ENCODE data around the gene ERCC6L2.

DNA sequence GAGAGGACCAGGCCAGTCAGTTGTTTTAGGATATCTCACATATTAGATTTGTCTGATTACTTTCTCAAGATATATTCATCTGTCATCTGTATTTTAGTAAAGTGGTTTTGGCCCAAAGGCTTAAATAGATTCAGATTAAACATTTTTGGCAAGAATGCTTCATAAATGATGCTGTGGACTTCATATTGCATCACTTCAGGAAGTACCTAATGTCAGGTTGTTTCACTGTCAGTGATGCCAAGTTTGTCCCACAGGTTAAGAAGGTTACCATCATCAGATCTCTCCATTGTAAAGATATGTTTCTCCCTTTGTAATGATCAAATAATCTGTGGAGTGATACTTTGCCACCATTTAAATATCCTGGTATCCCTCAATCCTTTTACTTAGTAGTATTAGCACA lies 37.3 kb downstream of the ERCC6L2 start:
- TF ChIP-seq, protein P1, sequence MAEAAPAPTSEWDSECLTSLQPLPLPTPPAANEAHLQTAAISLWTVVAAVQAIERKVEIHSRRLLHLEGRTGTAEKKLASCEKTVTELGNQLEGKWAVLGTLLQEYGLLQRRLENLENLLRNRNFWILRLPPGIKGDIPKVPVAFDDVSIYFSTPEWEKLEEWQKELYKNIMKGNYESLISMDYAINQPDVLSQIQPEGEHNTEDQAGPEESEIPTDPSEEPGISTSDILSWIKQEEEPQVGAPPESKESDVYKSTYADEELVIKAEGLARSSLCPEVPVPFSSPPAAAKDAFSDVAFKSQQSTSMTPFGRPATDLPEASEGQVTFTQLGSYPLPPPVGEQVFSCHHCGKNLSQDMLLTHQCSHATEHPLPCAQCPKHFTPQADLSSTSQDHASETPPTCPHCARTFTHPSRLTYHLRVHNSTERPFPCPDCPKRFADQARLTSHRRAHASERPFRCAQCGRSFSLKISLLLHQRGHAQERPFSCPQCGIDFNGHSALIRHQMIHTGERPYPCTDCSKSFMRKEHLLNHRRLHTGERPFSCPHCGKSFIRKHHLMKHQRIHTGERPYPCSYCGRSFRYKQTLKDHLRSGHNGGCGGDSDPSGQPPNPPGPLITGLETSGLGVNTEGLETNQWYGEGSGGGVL (tag by site-specific recombination; IDR thresholded peaks at IDR 0.05), result no peak
- TF ChIP-seq ZNF623 (tag by site-specific recombination; IDR thresholded peaks at IDR 0.05) (no peak), GLI2 (tag by site-specific recombination; IDR thresholded peaks at IDR 0.05; ENCODE audit: borderline replicate concordance, low read depth) (no peak), ZNF426 (tag by site-specific recombination; IDR thresholded peaks at IDR 0.05) (no peak), ZFP3 (tag by site-specific recombination; IDR thresholded peaks at IDR 0.05; ENCODE audit: low read depth) (no peak), KLF1 (tag by site-specific recombination; IDR thresholded peaks at IDR 0.05) (no peak)
- TF ChIP-seq, protein P2, sequence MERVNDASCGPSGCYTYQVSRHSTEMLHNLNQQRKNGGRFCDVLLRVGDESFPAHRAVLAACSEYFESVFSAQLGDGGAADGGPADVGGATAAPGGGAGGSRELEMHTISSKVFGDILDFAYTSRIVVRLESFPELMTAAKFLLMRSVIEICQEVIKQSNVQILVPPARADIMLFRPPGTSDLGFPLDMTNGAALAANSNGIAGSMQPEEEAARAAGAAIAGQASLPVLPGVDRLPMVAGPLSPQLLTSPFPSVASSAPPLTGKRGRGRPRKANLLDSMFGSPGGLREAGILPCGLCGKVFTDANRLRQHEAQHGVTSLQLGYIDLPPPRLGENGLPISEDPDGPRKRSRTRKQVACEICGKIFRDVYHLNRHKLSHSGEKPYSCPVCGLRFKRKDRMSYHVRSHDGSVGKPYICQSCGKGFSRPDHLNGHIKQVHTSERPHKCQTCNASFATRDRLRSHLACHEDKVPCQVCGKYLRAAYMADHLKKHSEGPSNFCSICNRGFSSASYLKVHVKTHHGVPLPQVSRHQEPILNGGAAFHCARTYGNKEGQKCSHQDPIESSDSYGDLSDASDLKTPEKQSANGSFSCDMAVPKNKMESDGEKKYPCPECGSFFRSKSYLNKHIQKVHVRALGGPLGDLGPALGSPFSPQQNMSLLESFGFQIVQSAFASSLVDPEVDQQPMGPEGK (tag by site-specific recombination; IDR thresholded peaks at IDR 0.05), result no peak
- TF ChIP-seq, protein P3, sequence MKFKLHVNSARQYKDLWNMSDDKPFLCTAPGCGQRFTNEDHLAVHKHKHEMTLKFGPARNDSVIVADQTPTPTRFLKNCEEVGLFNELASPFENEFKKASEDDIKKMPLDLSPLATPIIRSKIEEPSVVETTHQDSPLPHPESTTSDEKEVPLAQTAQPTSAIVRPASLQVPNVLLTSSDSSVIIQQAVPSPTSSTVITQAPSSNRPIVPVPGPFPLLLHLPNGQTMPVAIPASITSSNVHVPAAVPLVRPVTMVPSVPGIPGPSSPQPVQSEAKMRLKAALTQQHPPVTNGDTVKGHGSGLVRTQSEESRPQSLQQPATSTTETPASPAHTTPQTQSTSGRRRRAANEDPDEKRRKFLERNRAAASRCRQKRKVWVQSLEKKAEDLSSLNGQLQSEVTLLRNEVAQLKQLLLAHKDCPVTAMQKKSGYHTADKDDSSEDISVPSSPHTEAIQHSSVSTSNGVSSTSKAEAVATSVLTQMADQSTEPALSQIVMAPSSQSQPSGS (tag by site-specific recombination; IDR thresholded peaks at IDR 0.05; ENCODE audit: low read depth), result no peak
- TF ChIP-seq, protein P4, sequence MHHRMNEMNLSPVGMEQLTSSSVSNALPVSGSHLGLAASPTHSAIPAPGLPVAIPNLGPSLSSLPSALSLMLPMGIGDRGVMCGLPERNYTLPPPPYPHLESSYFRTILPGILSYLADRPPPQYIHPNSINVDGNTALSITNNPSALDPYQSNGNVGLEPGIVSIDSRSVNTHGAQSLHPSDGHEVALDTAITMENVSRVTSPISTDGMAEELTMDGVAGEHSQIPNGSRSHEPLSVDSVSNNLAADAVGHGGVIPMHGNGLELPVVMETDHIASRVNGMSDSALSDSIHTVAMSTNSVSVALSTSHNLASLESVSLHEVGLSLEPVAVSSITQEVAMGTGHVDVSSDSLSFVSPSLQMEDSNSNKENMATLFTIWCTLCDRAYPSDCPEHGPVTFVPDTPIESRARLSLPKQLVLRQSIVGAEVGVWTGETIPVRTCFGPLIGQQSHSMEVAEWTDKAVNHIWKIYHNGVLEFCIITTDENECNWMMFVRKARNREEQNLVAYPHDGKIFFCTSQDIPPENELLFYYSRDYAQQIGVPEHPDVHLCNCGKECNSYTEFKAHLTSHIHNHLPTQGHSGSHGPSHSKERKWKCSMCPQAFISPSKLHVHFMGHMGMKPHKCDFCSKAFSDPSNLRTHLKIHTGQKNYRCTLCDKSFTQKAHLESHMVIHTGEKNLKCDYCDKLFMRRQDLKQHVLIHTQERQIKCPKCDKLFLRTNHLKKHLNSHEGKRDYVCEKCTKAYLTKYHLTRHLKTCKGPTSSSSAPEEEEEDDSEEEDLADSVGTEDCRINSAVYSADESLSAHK (tag by site-specific recombination; IDR thresholded peaks at IDR 0.05), result no peak
- TF ChIP-seq, protein P5, sequence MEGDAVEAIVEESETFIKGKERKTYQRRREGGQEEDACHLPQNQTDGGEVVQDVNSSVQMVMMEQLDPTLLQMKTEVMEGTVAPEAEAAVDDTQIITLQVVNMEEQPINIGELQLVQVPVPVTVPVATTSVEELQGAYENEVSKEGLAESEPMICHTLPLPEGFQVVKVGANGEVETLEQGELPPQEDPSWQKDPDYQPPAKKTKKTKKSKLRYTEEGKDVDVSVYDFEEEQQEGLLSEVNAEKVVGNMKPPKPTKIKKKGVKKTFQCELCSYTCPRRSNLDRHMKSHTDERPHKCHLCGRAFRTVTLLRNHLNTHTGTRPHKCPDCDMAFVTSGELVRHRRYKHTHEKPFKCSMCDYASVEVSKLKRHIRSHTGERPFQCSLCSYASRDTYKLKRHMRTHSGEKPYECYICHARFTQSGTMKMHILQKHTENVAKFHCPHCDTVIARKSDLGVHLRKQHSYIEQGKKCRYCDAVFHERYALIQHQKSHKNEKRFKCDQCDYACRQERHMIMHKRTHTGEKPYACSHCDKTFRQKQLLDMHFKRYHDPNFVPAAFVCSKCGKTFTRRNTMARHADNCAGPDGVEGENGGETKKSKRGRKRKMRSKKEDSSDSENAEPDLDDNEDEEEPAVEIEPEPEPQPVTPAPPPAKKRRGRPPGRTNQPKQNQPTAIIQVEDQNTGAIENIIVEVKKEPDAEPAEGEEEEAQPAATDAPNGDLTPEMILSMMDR (tag by site-specific recombination; IDR thresholded peaks at IDR 0.05), result no peak
- TF ChIP-seq, protein P6, sequence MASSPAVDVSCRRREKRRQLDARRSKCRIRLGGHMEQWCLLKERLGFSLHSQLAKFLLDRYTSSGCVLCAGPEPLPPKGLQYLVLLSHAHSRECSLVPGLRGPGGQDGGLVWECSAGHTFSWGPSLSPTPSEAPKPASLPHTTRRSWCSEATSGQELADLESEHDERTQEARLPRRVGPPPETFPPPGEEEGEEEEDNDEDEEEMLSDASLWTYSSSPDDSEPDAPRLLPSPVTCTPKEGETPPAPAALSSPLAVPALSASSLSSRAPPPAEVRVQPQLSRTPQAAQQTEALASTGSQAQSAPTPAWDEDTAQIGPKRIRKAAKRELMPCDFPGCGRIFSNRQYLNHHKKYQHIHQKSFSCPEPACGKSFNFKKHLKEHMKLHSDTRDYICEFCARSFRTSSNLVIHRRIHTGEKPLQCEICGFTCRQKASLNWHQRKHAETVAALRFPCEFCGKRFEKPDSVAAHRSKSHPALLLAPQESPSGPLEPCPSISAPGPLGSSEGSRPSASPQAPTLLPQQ (tag by site-specific recombination; IDR thresholded peaks at IDR 0.05), result no peak
- TF ChIP-seq, protein P7, sequence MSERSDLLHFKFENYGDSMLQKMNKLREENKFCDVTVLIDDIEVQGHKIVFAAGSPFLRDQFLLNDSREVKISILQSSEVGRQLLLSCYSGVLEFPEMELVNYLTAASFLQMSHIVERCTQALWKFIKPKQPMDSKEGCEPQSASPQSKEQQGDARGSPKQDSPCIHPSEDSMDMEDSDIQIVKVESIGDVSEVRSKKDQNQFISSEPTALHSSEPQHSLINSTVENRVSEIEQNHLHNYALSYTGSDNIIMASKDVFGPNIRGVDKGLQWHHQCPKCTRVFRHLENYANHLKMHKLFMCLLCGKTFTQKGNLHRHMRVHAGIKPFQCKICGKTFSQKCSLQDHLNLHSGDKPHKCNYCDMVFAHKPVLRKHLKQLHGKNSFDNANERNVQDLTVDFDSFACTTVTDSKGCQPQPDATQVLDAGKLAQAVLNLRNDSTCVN (tag by site-specific recombination; optimal IDR thresholded peaks at IDR 0.05), result no peak
- TF ChIP-seq, protein P8, sequence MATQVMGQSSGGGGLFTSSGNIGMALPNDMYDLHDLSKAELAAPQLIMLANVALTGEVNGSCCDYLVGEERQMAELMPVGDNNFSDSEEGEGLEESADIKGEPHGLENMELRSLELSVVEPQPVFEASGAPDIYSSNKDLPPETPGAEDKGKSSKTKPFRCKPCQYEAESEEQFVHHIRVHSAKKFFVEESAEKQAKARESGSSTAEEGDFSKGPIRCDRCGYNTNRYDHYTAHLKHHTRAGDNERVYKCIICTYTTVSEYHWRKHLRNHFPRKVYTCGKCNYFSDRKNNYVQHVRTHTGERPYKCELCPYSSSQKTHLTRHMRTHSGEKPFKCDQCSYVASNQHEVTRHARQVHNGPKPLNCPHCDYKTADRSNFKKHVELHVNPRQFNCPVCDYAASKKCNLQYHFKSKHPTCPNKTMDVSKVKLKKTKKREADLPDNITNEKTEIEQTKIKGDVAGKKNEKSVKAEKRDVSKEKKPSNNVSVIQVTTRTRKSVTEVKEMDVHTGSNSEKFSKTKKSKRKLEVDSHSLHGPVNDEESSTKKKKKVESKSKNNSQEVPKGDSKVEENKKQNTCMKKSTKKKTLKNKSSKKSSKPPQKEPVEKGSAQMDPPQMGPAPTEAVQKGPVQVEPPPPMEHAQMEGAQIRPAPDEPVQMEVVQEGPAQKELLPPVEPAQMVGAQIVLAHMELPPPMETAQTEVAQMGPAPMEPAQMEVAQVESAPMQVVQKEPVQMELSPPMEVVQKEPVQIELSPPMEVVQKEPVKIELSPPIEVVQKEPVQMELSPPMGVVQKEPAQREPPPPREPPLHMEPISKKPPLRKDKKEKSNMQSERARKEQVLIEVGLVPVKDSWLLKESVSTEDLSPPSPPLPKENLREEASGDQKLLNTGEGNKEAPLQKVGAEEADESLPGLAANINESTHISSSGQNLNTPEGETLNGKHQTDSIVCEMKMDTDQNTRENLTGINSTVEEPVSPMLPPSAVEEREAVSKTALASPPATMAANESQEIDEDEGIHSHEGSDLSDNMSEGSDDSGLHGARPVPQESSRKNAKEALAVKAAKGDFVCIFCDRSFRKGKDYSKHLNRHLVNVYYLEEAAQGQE (tag by site-specific recombination; IDR thresholded peaks at IDR 0.05), result no peak

Data from HEK293 (cell line).